HG02870 (cell line): ENCODE results near the gene CEP85.
"Not testable (repeated sequence)": the region's sequence is repeated elsewhere in the genome, so short reads cannot be mapped to it uniquely, and the experiment has no call there.

ENCODE experiments used
- ATAC-seq: cut with Tn5 transposase; IDR thresholded peaks from one replicate; pipeline ENCODE4 v1.9.1; 2021; ENCODE audit warnings: mild to moderate bottlenecking, moderate library complexity; ENCODE audit not compliant: unreplicated experiment

The CEP85 gene

DNA sequence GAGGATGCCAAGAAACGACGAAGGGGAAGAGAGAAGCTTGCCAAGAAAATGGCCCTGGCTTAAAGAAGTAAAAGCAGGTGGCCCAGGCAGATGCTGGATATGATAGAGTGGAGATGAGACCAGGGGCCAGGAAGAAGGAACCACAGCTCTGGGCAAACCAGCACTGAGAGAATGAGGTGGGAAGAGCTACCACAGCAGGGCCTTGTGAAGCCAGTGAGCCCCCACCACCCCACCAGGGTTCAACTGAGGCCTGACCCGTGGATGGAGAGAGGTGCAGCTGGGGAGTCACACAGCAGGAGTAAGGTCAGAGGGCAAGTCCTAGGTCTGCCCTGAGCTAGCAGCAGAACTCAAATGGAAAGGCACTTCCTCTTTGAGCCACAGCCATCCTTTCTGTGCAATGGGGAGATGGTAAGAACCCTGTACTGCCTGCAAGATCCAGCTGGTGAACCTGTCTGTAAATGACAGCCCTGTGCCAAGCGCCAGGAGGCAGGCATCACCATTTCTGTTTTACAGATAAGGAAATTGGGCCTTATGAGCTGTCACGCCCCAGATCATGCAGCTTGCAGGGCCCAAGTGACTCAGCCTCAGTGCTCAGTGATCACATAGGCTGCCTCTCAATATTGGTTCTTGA is 54.4 kb downstream of the CEP85 start:
- ATAC-seq, result no peak

- peak; percentile 36 for ATAC-seq
These were observed 55.4 kb downstream of the CEP85 start for GRCh38 chr1:26289158-26290059.

GRCh38 chr1:26290122-26290881 is 56.3 kb downstream of the CEP85 start:
- no peak for ATAC-seq

GRCh38 chr1:26290882-26291261 is 56.9 kb downstream of the CEP85 start:
- ATAC-seq, result no peak

- no peak for ATAC-seq
These were observed 57.4 kb downstream of the CEP85 start for GRCh38 chr1:26291433-26291832.

GRCh38 chr1:26291939-26292338 is 57.9 kb downstream of the CEP85 start:
- no peak for ATAC-seq

- not testable (repeated sequence) for ATAC-seq
These were observed 58.7 kb downstream of the CEP85 start for GRCh38 chr1:26292735-26293134.

DNA sequence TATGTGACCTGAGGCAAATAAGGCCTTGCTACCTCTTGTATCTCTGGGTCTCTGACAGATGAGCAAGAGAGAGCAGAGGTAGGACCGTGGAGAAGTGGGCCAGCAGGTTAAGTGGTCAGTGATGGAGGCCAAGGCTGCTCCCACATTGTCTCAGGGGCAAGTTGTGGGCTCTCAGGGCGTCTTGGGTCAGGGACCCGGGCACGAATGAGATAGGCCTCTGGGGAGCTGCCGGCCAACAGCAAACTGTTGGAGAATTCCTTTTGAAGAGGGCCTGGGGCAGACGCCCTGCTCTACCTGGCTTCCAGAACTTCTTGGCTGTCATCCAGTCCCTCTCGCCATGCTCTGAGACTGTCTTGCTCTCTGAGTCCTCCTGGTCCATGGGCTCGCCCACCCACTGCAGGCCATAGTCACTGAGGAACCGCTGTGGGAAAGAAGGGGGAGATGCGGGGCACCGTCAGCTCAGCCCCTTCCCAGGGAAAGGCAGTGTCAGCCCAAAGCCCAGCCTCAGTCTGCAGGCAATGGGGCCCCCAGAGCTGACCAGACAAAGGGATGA is 60.0 kb downstream of the CEP85 start:
- no peak for ATAC-seq

DNA sequence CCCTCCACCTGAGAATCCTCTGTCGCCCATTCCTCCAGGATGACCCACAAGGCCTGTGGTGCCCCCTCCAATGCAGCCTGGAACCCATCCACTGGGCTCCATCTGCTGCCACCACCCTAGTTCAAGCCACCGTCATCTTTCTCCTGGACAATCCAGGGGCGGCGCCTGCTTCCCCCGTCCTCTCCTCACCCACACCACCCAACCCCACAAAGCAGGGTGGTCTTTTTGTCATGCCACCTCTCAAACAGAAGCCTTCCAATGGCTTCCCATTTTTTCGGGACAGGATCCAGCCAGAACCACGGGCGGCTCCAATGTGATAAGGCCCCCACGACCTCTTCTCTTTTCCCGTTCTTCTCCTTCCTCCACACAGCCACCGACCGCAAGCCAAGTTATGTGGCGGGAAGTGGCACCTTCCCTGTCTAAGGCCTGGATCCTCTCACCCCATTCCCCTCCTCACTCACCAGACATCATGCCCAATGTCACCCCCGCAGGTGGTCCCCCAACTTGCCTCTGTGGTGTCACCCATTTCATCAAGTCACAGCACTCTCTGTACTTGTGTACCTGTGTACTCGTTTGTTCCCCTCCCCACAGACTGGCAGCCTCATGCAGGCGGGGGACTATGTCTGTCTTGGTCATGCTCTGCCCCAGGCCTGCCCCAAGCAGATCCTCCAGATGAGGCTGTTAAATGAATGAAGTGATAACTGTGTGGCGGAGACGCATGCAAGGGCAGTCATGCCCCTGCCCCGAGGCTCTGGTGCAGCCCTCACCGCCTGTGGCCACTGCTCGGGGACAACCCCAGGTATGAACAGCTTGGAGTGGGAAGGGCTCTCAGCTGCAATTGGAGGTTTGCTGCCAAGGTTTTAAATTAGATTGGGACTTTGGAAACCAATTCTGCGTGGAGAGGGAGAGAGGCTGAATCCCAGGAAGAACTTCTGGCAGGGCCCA is 61.5 kb downstream of the CEP85 start:
- ATAC-seq, result no peak

DNA sequence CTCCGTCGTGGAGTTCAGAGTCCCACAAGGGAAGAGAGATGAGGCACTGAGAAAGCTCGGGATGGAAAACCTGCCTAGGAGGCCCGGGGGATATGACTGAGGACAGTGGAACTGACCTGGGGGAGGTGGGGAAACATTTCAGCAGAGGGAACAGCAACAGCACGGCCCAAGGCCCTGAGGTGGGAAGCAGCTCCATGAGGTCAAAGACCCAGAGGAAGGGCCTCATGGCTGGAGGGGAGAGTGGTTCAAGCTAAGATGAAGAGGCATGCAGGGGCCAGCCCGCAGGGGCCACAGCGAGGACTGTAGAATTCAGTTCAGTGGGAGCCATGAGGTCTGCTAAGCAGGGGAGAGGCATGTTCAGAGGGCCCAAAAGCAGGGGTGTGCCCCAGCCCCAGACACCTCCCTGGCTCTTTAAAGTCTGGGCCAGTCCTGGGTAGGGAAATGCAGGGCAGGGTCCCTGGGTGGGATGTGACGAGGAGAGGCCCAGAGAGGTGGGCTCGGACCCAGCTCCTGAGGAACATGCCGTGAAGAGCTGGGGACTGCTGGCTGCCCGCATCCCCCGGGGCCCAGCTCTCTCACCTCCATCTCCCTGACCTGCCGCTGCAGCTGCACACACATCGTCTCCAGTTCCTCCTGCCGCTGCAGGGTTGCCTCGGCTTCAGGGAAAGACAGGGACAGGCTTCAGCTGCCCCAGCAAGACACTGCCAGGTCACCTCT is 62.5 kb downstream of the CEP85 start:
- no peak for ATAC-seq

GRCh38 chr1:26297057-26297790 is 63.2 kb downstream of the CEP85 start:
- no peak for ATAC-seq

DNA sequence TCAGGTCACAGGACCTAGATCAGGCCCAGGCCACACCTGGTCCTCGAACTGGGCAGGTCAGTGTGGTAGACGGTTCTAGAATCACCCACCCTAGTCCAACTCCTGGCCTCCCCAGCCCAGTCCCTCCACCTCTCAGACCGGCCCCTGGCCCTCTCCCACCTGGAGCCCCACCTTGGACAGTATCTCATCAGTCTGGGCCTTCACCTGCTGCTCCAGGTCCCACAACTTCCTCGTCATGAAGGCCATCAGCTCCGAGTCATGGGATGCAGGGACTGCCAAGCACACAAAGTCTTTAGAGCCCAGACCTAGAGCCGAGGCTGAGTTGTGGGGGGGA is 63.8 kb downstream of the CEP85 start:
- no peak for ATAC-seq

- no peak for ATAC-seq
These were observed 66.7 kb downstream of the CEP85 start for GRCh38 chr1:26300578-26301275.

GRCh38 chr1:26302733-26303405 is 68.9 kb downstream of the CEP85 start:
- no peak for ATAC-seq

DNA sequence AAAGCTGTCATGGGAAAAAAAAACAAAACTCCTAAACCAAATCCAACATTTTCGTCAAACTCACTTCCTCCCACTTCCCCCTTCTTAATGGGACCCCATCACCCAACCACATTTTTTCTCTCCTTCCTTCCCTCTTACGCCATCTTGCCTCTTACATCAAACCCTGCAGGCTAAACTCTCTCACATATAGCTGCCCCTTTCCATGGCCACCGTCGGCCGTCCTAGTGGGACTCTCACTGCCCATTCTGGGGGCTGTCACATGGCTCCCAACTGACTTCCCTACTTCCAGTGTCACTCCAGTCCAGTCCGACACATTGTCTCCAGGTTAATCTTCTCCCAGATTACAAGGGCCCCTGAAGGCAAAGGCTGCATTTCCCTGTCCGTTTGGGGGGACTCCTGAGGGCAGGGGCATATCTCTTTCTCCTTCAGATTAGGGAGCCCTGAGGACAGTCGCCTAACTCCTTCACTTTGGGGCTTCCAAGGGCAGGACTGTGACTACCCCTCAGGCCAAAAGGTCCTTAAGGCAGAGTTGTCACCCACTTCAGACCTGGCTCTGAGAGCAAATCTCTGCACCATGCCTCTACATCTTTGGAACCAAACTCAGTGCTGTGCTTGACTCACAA is 71.8 kb downstream of the CEP85 start:
- no peak for ATAC-seq

- ATAC-seq, result peak; percentile 98
These were observed 72.6 kb downstream of the CEP85 start, which contains the start of gene UBXN11 for GRCh38 chr1:26306290-26307229. Gene UBXN11 (minus strand): TSS chr1:26306636. CDS start chr1:26302883, 3,753 bp downstream.
